Thyroid gland (tissue), 4 donors: Measurements from ENCODE around the gene ARHGEF3. TPM values are rescaled to one million over a fixed set of nuclear protein-coding genes. Genes with fewer than 3 reads are reported as not detected.
"Not testable (repeated sequence)": the region's sequence is repeated elsewhere in the genome, so short reads cannot be mapped to it uniquely, and the experiment has no call there.

Experiments used
- DNase-seq, 2 donors: peaks; one replicate each; pipeline ENCODE4 v3.0.0-alpha.2; 2019
- H3K27ac ChIP-seq, 3 donors: fragments of 200-600 bp; sonication (generic); 1 replicate in 2 of 3; 2 replicates in 1 of 3; pipeline ENCODE4 v1.5.1; 2016 to 2019; ENCODE audit warnings: mild to moderate bottlenecking in 1 of 3, moderate library complexity in 1 of 3
- H3K27me3 ChIP-seq: fragments of 200-600 bp; sonication (generic); one replicate; pipeline ENCODE4 v1.5.1; 2019
- H3K36me3 ChIP-seq, 2 donors: fragments of 200-600 bp; sonication (generic); one replicate each; pipeline ENCODE4 v1.5.1; 2016 to 2019
- H3K4me1 ChIP-seq, 2 donors: fragments of 200-600 bp; sonication (generic); one replicate each; pipeline ENCODE4 v1.5.1; 2017 to 2019
- H3K4me3 ChIP-seq, 3 donors: fragments of 200-600 bp; sonication (generic); replicated peaks in 1 of 3; 1 replicate in 2 of 3; 2 replicates in 1 of 3; pipeline ENCODE4 v1.5.1; 2016; ENCODE audit warnings: mild to moderate bottlenecking in 1 of 3
- H3K9me3 ChIP-seq: fragments of 200-600 bp; sonication (generic); one replicate; pipeline ENCODE4 v1.5.1; 2017
- CTCF ChIP-seq, 6 experiments: fragments of 200-600 bp in 3 of 6; fragments of 450-650 bp in 3 of 6; sonication (generic) in 3 of 6; IDR thresholded peaks; one replicate each; pipeline ENCODE4 v1.5.1; 2016 to 2019; ENCODE audit warnings: antibody characterized with exemption in 6 of 6, mild to moderate bottlenecking in 2 of 6, inconsistent platforms in 1 of 6, moderate library complexity in 1 of 6
- POLR2A ChIP-seq, 2 donors: fragments of 450-650 bp; IDR thresholded peaks; one replicate each; pipeline ENCODE4 v1.6.1; 2017; ENCODE audit warnings: antibody characterized with exemption in 2 of 2, mild to moderate bottlenecking in 2 of 2, moderate library complexity in 1 of 2
- WGBS, 2 donors: methylation state at CpG; one replicate each; pipeline ENCODE4 v1.1.5; 2017; 5-methylcytosine and 5-hydroxymethylcytosine counted together
- intact Hi-C: fragments of 100-400 bp; cut with DNase I; formaldehyde crosslinking; loops from one replicate; pipeline ENCODE4 v1.15.1; 2023
- total RNA-seq, 4 donors: library from RNA; depleted of rRNA; stranded (reverse); fragments of >200 nt; gene quantifications; one replicate each; pipeline ENCODE4 v1.2.3, GENCODE V29; 2016

ARHGEF3 gene
- total RNA-seq, 4 donors from 2014 or later: 15.7 to 20.8 (median 18.8) TPM

DNA sequence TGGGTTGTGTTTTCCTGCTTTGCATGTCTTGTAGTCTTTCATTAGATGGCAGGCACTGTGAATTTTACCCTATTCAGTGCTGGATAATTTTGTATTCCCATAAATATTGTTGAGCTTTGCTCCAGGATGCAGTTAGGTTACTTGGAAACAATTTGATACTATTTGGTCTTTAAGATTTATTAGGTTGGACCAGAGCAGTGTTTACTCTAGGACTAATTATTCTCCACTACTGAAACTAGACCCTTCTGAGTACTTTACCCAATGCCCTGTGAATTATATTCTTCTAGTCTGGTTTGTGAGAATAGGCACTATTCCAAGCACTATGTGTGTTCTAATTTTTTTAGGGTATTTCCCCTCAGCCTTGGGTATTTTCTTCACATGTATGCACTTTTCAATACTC, 80.9 kb downstream of the ARHGEF3 start:
- intact Hi-C loops: no loop called here
- no peak overlapping the region for H3K4me3 ChIP-seq
- TF ChIP-seq POLR2A (IDR thresholded peaks at IDR 0.05): no peak
- no peak for TF ChIP-seq CTCF (IDR thresholded peaks at IDR 0.05)
- H3K4me1 ChIP-seq: peaks cover 14 to 18% of the 10 kb centered on the region in 2 donors
- no peaks in the 10 kb centered on the region for H3K36me3 ChIP-seq
- H3K27me3 ChIP-seq: no peaks in the 10 kb centered on the region
- H3K27ac ChIP-seq: no peak overlapping the region
- no peaks in the 10 kb centered on the region for H3K9me3 ChIP-seq
- DNase-seq: no peak

DNA sequence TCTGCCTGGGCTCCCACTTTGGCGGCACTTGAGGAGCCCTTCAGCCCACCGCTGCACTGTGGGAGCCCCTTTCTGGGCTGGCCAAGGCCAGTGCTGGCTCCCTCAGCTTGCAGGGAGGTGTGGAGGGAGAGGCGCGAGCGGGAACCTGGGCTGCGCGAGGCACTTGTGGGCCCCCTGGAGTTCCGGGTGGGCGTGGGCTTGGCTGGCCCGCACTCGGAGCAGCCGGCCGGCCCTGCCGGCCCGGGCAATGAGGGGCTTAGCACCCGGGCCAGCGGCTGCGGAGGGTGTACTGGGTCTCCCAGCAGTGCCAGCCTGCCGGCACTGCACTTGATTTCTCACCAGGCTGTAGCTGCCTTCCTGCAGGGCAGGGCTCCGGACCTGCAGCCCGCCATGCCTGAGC, 82.9 kb downstream of the ARHGEF3 start:
- H3K4me1 ChIP-seq, H3K36me3 ChIP-seq, H3K27ac ChIP-seq, intact Hi-C loops, H3K4me3 ChIP-seq, H3K9me3 ChIP-seq, DNase-seq, H3K27me3 ChIP-seq: not testable (repeated sequence)
- 98 to 100% methylated on average over 2 to 13 of the region's 21 CpGs for WGBS, 2 donors

DNA sequence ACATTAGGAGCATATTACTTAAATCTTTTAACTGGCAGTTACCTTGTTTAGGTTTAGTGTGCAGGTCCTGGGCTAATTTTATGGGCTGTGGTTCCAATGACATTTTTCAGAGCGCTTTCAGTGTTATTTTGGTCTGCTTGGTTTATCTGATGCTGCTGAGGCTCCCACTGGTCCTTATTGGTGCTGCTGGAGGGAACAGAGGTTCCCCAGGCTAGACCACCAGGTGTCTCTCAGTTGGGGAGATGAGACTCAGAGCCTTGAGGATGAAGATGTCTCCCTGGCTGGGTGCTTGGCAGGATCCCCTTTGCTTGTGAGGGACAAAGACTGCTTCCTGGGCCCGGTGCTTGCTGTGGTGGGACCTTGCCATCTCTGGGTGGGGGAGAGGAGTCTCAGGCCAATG, 90.4 kb downstream of the ARHGEF3 start:
- H3K27me3 ChIP-seq: no peaks in the 10 kb centered on the region
- H3K4me1 ChIP-seq: no peaks in the 10 kb centered on the region
- no peak for DNase-seq
- H3K9me3 ChIP-seq: no peaks in the 10 kb centered on the region
- intact Hi-C loops: no loop called here
- H3K36me3 ChIP-seq: no peaks in the 10 kb centered on the region
- 98 to 100% methylated on average over 1 to 2 of the region's 2 CpGs for WGBS, 2 donors
- TF ChIP-seq POLR2A (IDR thresholded peaks at IDR 0.05) (no peak), CTCF (IDR thresholded peaks at IDR 0.05) (no peak)
- H3K27ac ChIP-seq: no peak overlapping the region
- H3K4me3 ChIP-seq: no peak overlapping the region

- TF ChIP-seq CTCF (IDR thresholded peaks at IDR 0.05): peak in 3 of 6 experiments; percentile 8 to 40 (median 30)
- 82 to 90% methylated on average over 6 of the region's 6 CpGs for WGBS, 2 donors
- peak; percentile 17 to 48 for DNase-seq
- H3K4me1 ChIP-seq, H3K27ac ChIP-seq, intact Hi-C loops, H3K27me3 ChIP-seq, H3K36me3 ChIP-seq, H3K9me3 ChIP-seq, H3K4me3 ChIP-seq: not testable (repeated sequence)
Measured at GRCh38 chr3:56707412-56707811, 94.3 kb downstream of the ARHGEF3 start.

- no peak overlapping the region for H3K4me3 ChIP-seq
- no peaks in the 10 kb centered on the region for H3K36me3 ChIP-seq
- DNase-seq: no peak
- H3K27ac ChIP-seq: no peak overlapping the region
- intact Hi-C loops: no loop called here
- no peaks in the 10 kb centered on the region for H3K4me1 ChIP-seq
- no peaks in the 10 kb centered on the region for H3K9me3 ChIP-seq
- H3K27me3 ChIP-seq: no peaks in the 10 kb centered on the region
- TF ChIP-seq POLR2A (IDR thresholded peaks at IDR 0.05): no peak
Measured at GRCh38 chr3:56706629-56707028, 95.1 kb downstream of the ARHGEF3 start.

DNA sequence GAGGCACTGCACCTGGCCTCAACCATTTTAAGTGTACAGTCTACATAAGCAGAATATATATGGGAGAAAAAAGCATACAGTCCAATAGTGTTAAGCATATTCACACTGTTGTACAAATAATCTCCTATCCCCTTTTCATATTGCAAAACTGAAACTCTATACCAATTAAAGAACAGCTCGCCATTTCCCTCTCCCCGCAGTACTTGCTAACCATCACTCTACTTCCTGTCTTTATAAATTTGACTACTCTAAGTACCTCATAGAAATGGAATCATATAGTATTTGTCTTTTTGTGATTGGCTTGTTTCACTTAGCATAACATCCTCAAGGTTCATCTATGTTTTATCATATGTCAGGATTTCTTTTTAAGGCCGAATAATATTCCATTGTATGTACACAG, 97.0 kb downstream of the ARHGEF3 start:
- H3K9me3 ChIP-seq: no peaks in the 10 kb centered on the region
- no peak overlapping the region for H3K27ac ChIP-seq
- no peaks in the 10 kb centered on the region for H3K4me1 ChIP-seq
- H3K36me3 ChIP-seq: no peaks in the 10 kb centered on the region
- intact Hi-C loops: no loop called here
- 96 to 98% methylated on average over 3 of the region's 3 CpGs for WGBS, 2 donors
- no peak overlapping the region for H3K4me3 ChIP-seq
- TF ChIP-seq CTCF (IDR thresholded peaks at IDR 0.05): no peak
- TF ChIP-seq POLR2A (IDR thresholded peaks at IDR 0.05): no peak
- H3K27me3 ChIP-seq: no peaks in the 10 kb centered on the region
- no peak for DNase-seq
